Astrocyte of the hippocampus (primary cell): Measurements from ENCODE around the gene SPTBN5.

Experiments used
- DNase-seq: peaks from one replicate; pipeline ENCODE4 v3.0.0; 2011; ENCODE audit warnings: low read depth, low spot score

Gene SPTBN5

GRCh38 chr15:41806291-41807181 is 87.3 kb downstream of the SPTBN5 start:
- peak; percentile 42 for DNase-seq

GRCh38 chr15:41805711-41806110 is 88.1 kb downstream of the SPTBN5 start:
- no peak for DNase-seq

DNA sequence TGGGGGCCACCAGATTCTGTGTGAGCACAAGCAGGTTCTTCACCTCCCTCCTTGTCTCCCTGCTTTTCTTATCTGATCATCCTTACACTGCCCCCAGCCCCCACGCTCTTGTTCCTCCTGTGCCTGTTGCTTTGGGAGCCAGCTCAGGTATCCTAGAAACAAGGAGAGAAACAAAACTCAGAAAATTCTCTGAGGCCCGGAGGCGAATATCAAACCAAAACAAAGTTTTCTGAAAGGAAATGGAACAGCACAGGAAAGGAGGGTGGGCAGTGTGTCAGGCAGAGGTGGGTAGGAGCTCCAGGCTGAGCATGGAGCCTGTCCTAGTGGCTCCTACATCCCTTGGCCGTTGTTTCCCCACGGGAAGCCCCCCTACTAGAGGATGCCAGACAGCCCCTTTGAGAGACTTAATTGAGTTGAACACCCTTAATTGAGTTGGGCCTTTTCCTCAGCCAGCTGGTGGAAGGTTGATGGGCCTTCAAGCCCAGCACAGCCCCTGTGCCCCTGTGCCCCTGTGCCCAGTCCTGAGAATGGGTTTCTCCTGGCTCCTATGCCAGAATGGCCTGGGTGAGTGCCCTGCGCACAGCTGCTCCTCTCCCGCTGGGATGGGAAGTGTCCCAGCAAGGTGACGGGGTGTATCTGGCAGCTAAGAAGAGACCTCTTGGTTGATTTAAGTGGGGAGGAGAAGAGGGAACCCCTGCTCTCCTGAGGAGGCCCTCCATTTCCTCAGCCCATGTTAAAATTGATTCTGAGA is 88.8 kb downstream of the SPTBN5 start:
- DNase-seq, result no peak

- no peak for DNase-seq
Measured at GRCh38 chr15:41804361-41804760, 89.5 kb downstream of the SPTBN5 start.

- no peak for DNase-seq
Measured at GRCh38 chr15:41801850-41802455, 91.9 kb downstream of the SPTBN5 start.

- no peak for DNase-seq
Measured at GRCh38 chr15:41801185-41801584, 92.7 kb downstream of the SPTBN5 start.

DNA sequence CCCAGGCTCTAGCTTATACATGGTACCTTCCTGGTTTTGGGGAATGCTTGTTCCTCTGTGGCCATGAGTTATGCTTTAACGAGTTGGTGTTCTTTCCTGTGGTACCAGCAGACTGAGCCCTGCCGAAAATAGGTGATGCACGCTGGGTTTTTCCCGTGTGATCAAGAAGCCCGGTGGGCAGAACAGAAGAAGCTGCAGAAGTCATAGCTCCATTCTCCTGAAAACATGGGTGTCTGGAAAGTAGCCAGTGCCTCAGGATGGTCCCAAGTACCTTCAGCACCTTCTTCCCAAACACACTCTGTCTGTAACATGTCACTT is 94.4 kb downstream of the SPTBN5 start:
- DNase-seq, result no peak

- DNase-seq, result no peak
Measured at GRCh38 chr15:41798607-41799487, 95.0 kb downstream of the SPTBN5 start.
